ENCODE results near the gene TBX5.

Gene TBX5

GRCh38 chr12:114415525-114415868 is 9.6 kb upstream of the TBX5 start:
- Histone ChIP-seq H2BK120ac (ENCODE audit: low read depth, low read length) (no peak overlapping the region), H3K9me3 (ENCODE audit: control insufficient read depth, low read length) (no peaks in the 10 kb centered on the region), H3K4me1 (ENCODE audit: control insufficient read depth, insufficient read depth, low read depth, low read length) (no peaks in the 10 kb centered on the region), H3K4me2 (ENCODE audit: low read length, poor library complexity, severe bottlenecking) (no peak overlapping the region), H3K79me1 (replicated peaks; ENCODE audit: low read length, poor library complexity, severe bottlenecking) (no peaks in the 10 kb centered on the region), H2BK15ac (ENCODE audit: low read depth, poor library complexity, severe bottlenecking) (no peak overlapping the region), H3K27ac (ENCODE audit: low read length, poor library complexity, severe bottlenecking) (no peak overlapping the region), H3K18ac (ENCODE audit: low read depth in 1 of 2, low read length in 2 of 2) (no peak overlapping the region), H3K27me3 (ENCODE audit: control insufficient read depth in 1 of 2, insufficient read depth in 1 of 2, low read length in 2 of 2) (peaks cover 36 to 59% of the 10 kb centered on the region in 2 experiments), H2AK5ac (ENCODE audit: low read length, severe bottlenecking) (no peak overlapping the region), H3K4ac (ENCODE audit: low read depth in 1 of 2, low read length in 2 of 2) (no peak overlapping the region), H3K23ac (ENCODE audit: low read length in 2 of 2) (no peak overlapping the region), H3K36me3 (ENCODE audit: control insufficient read depth in 1 of 2, insufficient read depth in 2 of 2, low read depth in 1 of 2, low read length in 2 of 2) (no peaks in the 10 kb centered on the region), H4K8ac (ENCODE audit: low read length) (no peak overlapping the region), H3K14ac (ENCODE audit: low read length in 2 of 2) (no peak overlapping the region), H3K4me3 (ENCODE audit: insufficient read depth in 1 of 2, low read depth in 1 of 2, low read length in 2 of 2) (no peak overlapping the region), H2BK5ac (ENCODE audit: low read depth, low read length, poor library complexity, severe bottlenecking) (no peak overlapping the region), H2AFZ (ENCODE audit: low read depth, low read length) (no peak overlapping the region), H2BK12ac (ENCODE audit: low read length in 2 of 2) (no peak overlapping the region), H3K9ac (ENCODE audit: low read length) (no peak overlapping the region), H4K91ac (ENCODE audit: low read length) (no peak overlapping the region)
- 34% methylated on average over 7 of the region's 7 CpGs for WGBS
- no peak for DNase-seq

DNA sequence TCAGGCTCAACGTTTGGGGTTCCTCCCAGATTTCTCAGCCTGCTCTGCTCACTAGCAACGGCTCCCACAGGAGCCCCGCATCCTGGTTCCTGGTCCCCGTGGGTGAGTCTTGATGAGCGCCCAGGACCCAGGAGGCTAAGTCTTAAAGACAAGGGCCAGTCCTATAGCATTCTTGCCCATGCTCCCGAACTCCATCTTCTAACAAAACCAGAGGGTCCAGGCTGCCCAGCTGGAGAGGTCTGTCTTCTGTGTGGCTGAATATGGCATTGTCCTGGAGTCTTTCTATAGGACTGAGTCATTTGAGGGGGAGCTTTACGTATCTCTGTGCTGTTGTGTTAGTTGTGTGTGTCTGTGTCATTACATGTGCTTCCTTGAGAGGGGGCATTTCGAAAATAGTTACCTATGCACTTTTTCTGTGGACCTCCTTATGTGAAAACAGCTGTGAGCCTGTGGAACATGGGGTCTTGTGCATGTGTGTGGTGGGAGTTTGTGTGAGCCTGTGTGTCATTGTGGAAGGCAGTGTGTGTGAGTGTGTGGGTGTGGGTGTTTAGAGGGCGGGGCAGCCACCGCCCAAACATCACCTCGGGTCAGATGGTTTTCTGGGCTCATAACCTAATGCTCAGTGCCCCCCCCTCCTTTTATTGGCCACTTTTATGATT is 9.1 kb upstream of the TBX5 start:
- H2AK5ac ChIP-seq (ENCODE audit: low read length, severe bottlenecking) = no peak overlapping the region
- H3K9me3 ChIP-seq (ENCODE audit: control insufficient read depth, low read length) = no peaks in the 10 kb centered on the region
- no peak overlapping the region for H3K9ac ChIP-seq (ENCODE audit: low read length)
- H2BK120ac ChIP-seq (ENCODE audit: low read depth, low read length) = no peak overlapping the region
- WGBS = 31% methylated on average over 7 of the region's 11 CpGs
- H3K14ac ChIP-seq (ENCODE audit: low read length in 2 of 2) = no peak overlapping the region
- H2BK15ac ChIP-seq (ENCODE audit: low read depth, poor library complexity, severe bottlenecking) = no peak overlapping the region
- no peak overlapping the region for H2BK12ac ChIP-seq (ENCODE audit: low read length in 2 of 2)
- no peak overlapping the region for H4K8ac ChIP-seq (ENCODE audit: low read length)
- no peak overlapping the region for H2BK5ac ChIP-seq (ENCODE audit: low read depth, low read length, poor library complexity, severe bottlenecking)
- H3K79me1 ChIP-seq (replicated peaks; ENCODE audit: low read length, poor library complexity, severe bottlenecking) = no peaks in the 10 kb centered on the region
- H3K4ac ChIP-seq (ENCODE audit: low read depth in 1 of 2, low read length in 2 of 2) = no peak overlapping the region
- no peak overlapping the region for H3K27ac ChIP-seq (ENCODE audit: low read length, poor library complexity, severe bottlenecking)
- no peaks in the 10 kb centered on the region for H3K4me1 ChIP-seq (ENCODE audit: control insufficient read depth, insufficient read depth, low read depth, low read length)
- DNase-seq = no peak
- no peak overlapping the region for H2AFZ ChIP-seq (ENCODE audit: low read depth, low read length)
- no peak overlapping the region for H3K23ac ChIP-seq (ENCODE audit: low read length in 2 of 2)
- H3K4me2 ChIP-seq (ENCODE audit: low read length, poor library complexity, severe bottlenecking) = no peak overlapping the region
- peaks cover 36 to 64% of the 10 kb centered on the region in 2 experiments for H3K27me3 ChIP-seq (ENCODE audit: control insufficient read depth in 1 of 2, insufficient read depth in 1 of 2, low read length in 2 of 2)
- no peak overlapping the region for H3K18ac ChIP-seq (ENCODE audit: low read depth in 1 of 2, low read length in 2 of 2)
- no peaks in the 10 kb centered on the region for H3K36me3 ChIP-seq (ENCODE audit: control insufficient read depth in 1 of 2, insufficient read depth in 2 of 2, low read depth in 1 of 2, low read length in 2 of 2)
- H3K4me3 ChIP-seq (ENCODE audit: insufficient read depth in 1 of 2, low read depth in 1 of 2, low read length in 2 of 2) = no peak overlapping the region
- H4K91ac ChIP-seq (ENCODE audit: low read length) = no peak overlapping the region

GRCh38 chr12:114414031-114414865 is 8.3 kb upstream of the TBX5 start:
- H3K4me2 ChIP-seq (ENCODE audit: low read length, poor library complexity, severe bottlenecking) = no peak overlapping the region
- no peaks in the 10 kb centered on the region for H3K36me3 ChIP-seq (ENCODE audit: control insufficient read depth in 1 of 2, insufficient read depth in 2 of 2, low read depth in 1 of 2, low read length in 2 of 2)
- no peak overlapping the region for H2AFZ ChIP-seq (ENCODE audit: low read depth, low read length)
- H3K4me3 ChIP-seq (ENCODE audit: insufficient read depth in 1 of 2, low read depth in 1 of 2, low read length in 2 of 2) = no peak overlapping the region
- H2BK120ac ChIP-seq (ENCODE audit: low read depth, low read length) = no peak overlapping the region
- no peak overlapping the region for H3K4ac ChIP-seq (ENCODE audit: low read depth in 1 of 2, low read length in 2 of 2)
- peaks cover 36 to 71% of the 10 kb centered on the region in 2 experiments for H3K27me3 ChIP-seq (ENCODE audit: control insufficient read depth in 1 of 2, insufficient read depth in 1 of 2, low read length in 2 of 2)
- H3K79me1 ChIP-seq (replicated peaks; ENCODE audit: low read length, poor library complexity, severe bottlenecking) = no peaks in the 10 kb centered on the region
- no peak overlapping the region for H2AK5ac ChIP-seq (ENCODE audit: low read length, severe bottlenecking)
- no peak overlapping the region for H3K9ac ChIP-seq (ENCODE audit: low read length)
- H4K8ac ChIP-seq (ENCODE audit: low read length) = no peak overlapping the region
- 2% methylated on average over 46 of the region's 48 CpGs for WGBS
- no peaks in the 10 kb centered on the region for H3K4me1 ChIP-seq (ENCODE audit: control insufficient read depth, insufficient read depth, low read depth, low read length)
- no peak overlapping the region for H2BK5ac ChIP-seq (ENCODE audit: low read depth, low read length, poor library complexity, severe bottlenecking)
- H4K91ac ChIP-seq (ENCODE audit: low read length) = no peak overlapping the region
- H2BK15ac ChIP-seq (ENCODE audit: low read depth, poor library complexity, severe bottlenecking) = no peak overlapping the region
- H3K23ac ChIP-seq (ENCODE audit: low read length in 2 of 2) = no peak overlapping the region
- H3K9me3 ChIP-seq (ENCODE audit: control insufficient read depth, low read length) = no peaks in the 10 kb centered on the region
- no peak overlapping the region for H3K27ac ChIP-seq (ENCODE audit: low read length, poor library complexity, severe bottlenecking)
- no peak overlapping the region for H3K18ac ChIP-seq (ENCODE audit: low read depth in 1 of 2, low read length in 2 of 2)
- no peak overlapping the region for H2BK12ac ChIP-seq (ENCODE audit: low read length in 2 of 2)
- no peak for DNase-seq
- H3K14ac ChIP-seq (ENCODE audit: low read length in 2 of 2) = no peak overlapping the region

GRCh38 chr12:114412825-114413749 is 7.1 kb upstream of the TBX5 start:
- no peak overlapping the region for H2BK5ac ChIP-seq (ENCODE audit: low read depth, low read length, poor library complexity, severe bottlenecking)
- H3K4ac ChIP-seq (ENCODE audit: low read depth in 1 of 2, low read length in 2 of 2) = no peak overlapping the region
- H3K79me1 ChIP-seq (replicated peaks; ENCODE audit: low read length, poor library complexity, severe bottlenecking) = no peaks in the 10 kb centered on the region
- peaks cover 35 to 83% of the 10 kb centered on the region in 2 experiments for H3K27me3 ChIP-seq (ENCODE audit: control insufficient read depth in 1 of 2, insufficient read depth in 1 of 2, low read length in 2 of 2)
- H2BK120ac ChIP-seq (ENCODE audit: low read depth, low read length) = no peak overlapping the region
- no peak overlapping the region for H4K91ac ChIP-seq (ENCODE audit: low read length)
- H3K23ac ChIP-seq (ENCODE audit: low read length in 2 of 2) = no peak overlapping the region
- H3K36me3 ChIP-seq (ENCODE audit: control insufficient read depth in 1 of 2, insufficient read depth in 2 of 2, low read depth in 1 of 2, low read length in 2 of 2) = no peaks in the 10 kb centered on the region
- H3K4me3 ChIP-seq (ENCODE audit: insufficient read depth in 1 of 2, low read depth in 1 of 2, low read length in 2 of 2) = no peak overlapping the region
- H2AFZ ChIP-seq (ENCODE audit: low read depth, low read length) = no peak overlapping the region
- no peak overlapping the region for H3K18ac ChIP-seq (ENCODE audit: low read depth in 1 of 2, low read length in 2 of 2)
- WGBS = 7% methylated on average over 18 of the region's 20 CpGs
- no peak for DNase-seq
- no peak overlapping the region for H3K27ac ChIP-seq (ENCODE audit: low read length, poor library complexity, severe bottlenecking)
- H3K14ac ChIP-seq (ENCODE audit: low read length in 2 of 2) = no peak overlapping the region
- no peak overlapping the region for H2AK5ac ChIP-seq (ENCODE audit: low read length, severe bottlenecking)
- H3K9me3 ChIP-seq (ENCODE audit: control insufficient read depth, low read length) = no peaks in the 10 kb centered on the region
- no peak overlapping the region for H2BK12ac ChIP-seq (ENCODE audit: low read length in 2 of 2)
- no peak overlapping the region for H2BK15ac ChIP-seq (ENCODE audit: low read depth, poor library complexity, severe bottlenecking)
- H3K4me2 ChIP-seq (ENCODE audit: low read length, poor library complexity, severe bottlenecking) = no peak overlapping the region
- H3K4me1 ChIP-seq (ENCODE audit: control insufficient read depth, insufficient read depth, low read depth, low read length) = peaks cover 5% of the 10 kb centered on the region
- no peak overlapping the region for H3K9ac ChIP-seq (ENCODE audit: low read length)
- no peak overlapping the region for H4K8ac ChIP-seq (ENCODE audit: low read length)
